GM15510 (cell line): Measurements from ENCODE around the gene PLRG1.

ENCODE experiments used
- POLR2A ChIP-seq: IDR thresholded peaks from 3 replicates; pipeline ENCODE4 v1.6.1; 2011; ENCODE audit warnings: borderline replicate concordance; ENCODE audit not compliant: insufficient read length; ENCODE audit errors: extremely low read depth

The PLRG1 gene

DNA sequence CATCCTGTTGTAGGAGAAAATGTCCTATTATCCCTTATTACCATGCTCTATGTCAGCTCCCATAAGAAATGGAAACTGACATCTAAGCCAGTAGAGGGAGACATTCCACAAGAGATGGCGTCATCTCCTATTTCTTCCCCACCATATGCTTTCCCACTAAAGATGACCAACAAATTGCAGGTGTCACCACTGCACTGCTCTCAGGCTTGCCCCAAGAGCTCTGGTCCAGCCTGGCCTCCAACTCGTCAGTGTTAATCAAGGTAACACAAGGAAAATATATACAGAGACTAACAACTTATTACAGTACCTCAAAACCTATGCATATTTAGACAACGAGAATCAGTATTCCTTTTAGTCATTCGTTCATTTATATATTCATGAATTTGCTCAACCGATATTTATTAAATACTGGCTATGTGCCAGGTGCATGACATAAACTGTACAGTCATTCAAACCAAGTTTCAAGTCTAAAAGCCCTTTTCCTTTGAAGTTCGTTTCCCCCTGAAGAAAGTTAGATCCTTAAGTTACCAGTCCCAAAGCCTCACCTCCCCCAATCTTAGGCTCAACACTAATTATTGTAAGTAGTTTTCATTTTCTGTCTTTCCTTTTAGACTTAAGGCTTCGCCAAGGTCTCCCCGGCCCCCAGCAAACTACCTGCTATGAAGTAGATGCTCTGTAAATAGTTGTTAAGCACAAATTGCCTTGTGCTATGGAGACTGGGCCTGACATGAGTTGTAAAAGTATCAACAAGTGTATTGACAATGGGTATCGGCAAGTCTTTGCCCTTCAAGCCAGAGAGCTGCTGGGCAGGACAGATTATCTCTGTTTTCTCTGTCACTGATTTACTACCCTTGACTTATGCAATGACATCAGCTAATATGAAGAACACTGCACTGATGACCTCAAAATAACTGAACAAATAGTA lies 9.6 kb upstream of the PLRG1 start:
- TF ChIP-seq POLR2A: no peak

DNA sequence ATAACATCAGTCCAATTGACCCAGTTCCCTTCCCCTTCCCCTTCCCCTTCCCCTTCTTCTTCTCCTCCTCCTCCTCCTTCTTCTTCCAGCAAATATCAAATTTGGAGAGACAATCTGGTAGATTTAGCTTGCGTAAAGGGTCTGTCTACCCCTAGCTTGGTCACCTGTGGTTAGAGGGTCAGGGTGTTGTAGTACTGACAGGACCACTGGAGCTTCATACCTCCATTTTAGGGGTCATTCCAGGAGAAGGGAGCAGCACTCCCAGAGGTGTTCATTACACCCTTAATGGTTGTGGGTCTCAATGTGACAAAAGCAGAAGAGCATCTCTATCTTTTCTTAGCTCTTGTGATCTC lies 8.9 kb upstream of the PLRG1 start:
- TF ChIP-seq POLR2A: no peak

DNA sequence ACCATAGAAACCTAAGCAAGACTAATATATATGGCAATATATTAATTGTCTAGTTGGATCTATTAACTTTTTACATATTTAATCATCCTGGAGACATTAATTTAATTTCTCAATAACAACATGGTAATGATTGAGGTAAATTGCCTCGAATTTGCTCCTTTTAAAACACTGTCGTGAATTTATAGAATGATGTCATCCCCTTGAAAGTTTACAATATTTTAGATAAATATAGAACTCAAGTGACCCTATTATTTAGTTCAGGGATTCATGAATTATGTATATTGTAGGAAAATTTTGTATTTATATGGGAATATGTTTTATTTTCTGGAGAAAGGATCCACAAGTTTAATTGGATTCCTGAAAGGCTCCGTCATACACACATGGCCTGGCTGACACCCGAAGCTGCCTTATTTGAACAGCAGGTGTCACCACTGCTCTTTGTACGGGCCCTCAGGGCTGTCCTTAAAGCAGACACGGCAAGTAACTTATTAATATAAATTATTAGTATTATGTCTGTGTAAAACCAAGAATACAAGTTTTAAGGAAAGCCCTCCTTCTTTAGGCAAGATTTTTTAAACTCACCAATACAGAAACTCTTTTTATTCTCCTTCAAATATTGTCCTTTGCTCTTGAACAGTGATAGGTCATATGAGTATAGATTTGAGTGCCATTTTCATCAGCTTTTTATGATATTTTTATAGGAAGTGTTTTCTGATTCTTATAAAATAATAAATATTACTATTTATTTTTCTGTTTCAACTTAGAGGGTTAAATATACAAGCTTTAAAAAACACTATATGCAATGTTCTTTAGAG lies 1.9 kb upstream of the PLRG1 start:
- no peak for TF ChIP-seq POLR2A

DNA sequence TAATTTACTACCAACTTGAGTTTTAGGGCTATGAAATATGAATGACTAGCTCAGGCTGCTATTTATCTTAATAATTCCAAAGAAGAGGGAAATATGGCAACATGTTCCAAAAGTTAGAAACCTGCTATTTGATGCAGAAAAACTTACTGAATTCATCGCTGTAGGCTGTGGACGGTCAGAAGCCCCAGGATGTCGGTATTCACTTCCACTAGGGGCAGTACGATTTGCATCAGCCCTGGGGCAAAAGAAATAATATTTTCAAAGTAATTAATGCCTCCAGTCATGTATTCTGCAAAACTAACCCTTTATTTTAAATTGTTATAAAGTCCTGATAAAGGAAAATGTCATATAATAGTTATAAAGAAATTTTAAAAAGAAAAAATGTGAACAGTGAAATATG lies 4.5 kb downstream of the PLRG1 start:
- no peak for TF ChIP-seq POLR2A

DNA sequence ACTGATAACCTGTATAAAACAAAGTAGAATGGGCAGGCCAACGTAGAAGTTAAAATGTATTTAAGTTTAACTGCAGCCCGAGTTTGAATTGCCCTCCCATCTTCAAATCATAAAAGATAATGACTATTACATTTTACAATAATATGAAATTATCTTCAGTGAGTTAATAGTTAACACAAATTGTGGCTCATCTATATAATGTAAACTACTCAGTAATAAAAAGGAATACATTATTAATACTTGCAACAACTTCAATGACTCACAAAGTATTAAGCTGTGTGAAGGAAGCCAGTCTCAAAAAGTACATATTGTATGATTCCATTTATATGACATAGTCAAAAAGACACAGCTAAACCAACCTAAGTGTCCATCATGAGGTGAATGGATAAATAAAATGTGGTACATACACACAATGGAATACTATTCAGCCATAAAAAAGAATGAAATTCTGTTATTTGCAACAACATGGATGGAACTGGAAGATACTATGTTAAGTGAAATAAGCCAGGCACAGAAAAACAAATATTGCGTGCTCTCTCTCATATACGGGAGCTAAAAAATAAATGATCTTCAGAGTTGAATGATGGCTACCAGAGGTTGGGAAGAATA lies 7.8 kb downstream of the PLRG1 start:
- no peak for TF ChIP-seq POLR2A

DNA sequence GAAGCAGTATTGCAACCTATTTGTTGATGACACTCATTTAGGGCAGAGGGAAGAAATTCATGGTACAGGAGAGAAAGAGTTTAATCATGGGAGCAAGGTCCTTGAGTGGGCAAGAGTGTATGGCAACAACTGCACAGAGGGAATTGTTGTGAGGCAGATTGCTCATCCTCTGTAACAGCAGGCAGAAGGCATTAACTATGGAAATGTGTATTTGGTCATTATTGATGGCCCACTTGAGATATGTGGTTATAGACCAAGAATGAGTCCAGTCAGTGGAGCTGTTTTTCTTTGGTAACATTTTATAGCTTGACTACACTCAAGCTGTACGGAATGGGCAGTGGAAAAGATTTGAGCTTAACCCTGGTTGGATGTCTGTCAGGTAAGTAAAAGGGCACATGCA lies 15.9 kb downstream of the PLRG1 start:
- TF ChIP-seq POLR2A: no peak

DNA sequence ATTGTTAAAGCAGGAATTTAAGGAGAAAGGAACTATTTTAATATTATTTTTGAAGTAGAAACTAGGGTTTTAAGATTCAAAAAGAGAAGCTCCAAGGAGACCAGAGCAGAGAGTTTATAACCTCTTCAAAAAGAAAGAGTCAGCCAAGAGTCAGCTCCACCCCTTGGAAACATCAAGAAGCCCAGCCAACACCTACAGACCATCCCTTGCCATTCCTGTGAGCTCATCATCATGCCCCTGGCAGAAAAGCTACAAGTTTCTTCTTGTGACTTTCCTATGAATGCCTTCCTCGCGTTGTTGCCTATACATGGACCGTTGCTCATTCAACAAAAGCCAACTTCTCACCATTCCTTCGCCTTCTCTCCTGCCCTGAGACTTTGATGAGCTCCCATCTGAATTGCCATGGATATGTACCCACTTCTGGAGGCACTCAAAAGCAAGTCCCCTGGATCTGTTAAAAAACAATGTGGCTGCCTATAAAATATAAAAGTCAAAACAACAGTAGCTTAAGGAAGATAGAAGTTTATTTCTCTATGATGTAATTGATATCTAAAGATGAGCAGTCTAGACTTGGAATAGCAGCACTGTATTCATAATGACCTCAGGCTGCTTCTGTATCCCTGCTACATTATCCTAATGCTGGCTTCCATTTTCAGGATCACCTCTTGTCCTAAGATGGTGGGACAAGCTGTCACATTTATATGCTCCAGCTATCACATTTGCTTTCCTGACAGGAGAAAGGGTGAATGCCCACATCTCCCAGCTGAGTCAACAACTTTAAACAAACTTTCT lies 20.3 kb downstream of the PLRG1 start:
- TF ChIP-seq POLR2A: no peak

DNA sequence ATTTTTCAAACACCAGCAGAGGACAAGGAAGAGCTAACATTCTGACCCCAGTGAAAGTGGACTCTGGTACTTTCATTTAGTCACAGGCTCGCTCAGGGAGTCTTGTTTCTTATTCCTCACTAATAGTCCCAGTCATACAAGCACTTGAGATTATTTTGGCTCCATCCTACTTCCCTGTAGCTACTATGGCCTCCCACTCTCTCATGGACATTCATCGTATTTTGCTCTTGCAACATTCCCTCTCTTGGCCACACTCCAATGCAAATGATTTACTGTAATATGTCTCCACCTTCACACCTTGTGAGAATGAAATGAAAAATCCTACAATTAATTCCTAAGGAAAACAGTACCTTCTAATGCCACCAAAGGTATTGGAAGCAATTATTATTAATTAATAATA lies 21.3 kb downstream of the PLRG1 start:
- TF ChIP-seq POLR2A: no peak

DNA sequence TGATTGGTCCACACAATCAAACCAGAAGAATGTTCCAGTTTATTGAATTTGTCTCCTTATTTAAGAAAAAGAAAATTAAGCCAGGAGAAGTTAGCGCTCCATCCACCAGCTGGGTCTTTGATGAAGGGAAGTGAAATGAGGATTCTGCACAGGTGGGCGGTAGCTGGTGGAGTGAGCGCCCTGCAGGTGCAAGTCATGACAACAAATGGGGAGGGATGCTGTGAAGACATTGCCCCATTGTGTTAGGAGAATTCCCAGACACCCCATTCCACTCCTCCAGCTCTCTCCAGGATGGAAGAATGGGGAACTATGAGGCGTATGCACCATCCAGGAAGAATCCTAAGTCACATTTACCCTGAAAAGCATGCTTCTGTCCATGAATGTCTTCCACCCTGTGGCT lies 22.9 kb downstream of the PLRG1 start:
- no peak for TF ChIP-seq POLR2A

DNA sequence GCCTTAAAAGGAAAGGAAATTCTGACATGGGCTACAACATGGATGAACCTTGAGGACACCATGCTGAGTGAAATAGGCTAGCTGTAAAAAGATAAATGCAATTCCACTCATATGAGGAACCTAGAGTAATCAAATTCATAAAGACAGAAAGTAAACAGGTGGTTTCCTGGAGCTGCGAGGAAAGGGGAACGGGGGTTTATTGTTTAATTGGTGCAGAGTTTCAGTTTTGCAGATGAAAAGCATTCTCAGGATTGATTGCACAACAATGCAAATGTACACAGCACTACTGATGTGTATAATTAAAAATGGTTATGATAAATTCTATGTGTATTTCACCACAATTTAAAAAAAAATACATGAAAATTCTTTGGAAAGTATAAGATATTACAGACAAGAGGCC lies 24.0 kb downstream of the PLRG1 start:
- no peak for TF ChIP-seq POLR2A

DNA sequence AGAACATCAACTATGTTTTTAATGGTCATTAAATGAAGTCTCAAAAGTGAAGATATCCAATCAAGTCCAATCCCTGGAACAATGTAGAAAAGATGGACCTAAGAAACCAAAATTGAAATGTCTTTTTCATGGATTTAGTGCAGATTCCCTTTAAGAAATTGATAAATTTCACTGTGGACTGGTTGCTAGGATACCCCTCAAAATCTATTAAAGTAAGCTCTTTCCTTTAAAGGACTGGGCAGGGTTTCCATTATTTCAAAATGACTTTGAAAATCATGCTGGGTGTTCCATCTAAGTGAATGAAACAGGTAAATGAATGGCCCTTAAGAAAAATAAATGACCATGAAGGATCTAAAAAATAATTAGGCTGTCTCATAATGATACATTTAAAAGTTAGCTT lies 28.6 kb downstream of the PLRG1 start:
- no peak for TF ChIP-seq POLR2A

DNA sequence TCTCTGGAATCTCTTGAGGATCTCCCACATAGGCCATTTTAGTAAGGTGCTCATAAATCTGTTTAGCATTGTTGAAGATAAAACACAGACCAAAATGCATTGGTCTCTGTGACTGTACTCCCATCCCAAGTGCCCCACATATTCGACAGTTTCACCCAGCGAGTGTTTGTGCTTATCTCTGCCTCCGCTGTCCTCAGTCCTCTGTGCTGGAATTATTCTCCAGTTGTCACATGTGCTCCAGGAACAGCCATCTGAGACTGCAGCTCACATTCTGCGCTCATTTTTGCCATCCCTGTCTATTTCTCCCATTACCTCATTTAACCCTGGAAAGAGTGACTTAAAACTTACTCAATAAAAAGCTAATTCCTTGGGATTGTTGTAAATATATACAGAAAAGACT lies 31.0 kb downstream of the PLRG1 start:
- no peak for TF ChIP-seq POLR2A

DNA sequence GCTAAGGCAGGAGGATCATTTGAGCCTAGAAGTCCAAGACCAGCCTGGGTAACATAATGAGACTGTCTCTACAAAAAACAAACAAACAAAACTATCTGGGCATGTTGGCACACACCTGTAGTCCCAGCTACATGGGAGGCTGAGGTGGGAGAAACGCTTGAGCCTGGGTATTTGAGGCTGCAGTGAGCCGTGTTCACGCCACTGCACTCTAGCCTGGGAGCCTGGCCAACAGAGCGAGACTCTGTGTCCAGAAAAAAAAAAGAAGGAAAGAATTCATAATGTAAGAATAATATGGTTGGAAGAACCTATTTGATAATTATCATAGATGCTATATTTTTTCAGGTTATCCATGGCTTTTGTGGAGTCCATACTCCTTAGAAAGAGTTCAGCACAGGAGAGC lies 32.6 kb downstream of the PLRG1 start:
- no peak for TF ChIP-seq POLR2A

DNA sequence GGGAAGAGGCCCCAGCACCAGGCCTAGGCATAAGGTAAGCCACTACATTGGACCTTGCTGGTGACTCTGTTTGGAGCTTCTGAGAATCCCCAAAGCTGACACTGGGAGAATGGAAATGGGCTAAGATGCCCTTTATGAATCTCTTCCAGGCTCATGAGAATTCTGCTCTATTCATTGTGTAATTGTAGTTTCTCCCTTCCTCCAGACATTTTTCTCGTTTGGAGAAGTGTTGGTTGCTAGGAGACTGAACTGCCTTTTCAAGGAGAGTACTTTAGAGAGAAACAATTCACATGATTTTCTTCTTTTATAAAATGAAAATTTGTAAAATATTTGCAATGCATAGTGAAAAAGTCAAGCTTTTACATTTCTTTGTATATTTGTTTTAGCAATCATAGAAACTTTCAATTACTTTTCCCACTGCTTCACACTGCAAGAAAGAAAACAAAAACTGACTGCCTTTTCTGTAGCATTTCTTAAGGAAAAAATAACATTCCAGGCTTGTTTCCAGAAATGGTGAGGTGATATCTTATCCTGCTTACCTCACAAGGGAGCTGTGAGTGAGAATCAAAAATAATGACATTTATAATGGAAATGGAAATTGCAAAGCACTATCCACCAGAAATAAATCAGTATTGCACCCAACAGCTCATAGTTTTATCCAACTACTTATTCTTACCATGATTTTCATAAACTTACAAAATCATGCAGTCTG lies 33.7 kb downstream of the PLRG1 start:
- TF ChIP-seq POLR2A: no peak

DNA sequence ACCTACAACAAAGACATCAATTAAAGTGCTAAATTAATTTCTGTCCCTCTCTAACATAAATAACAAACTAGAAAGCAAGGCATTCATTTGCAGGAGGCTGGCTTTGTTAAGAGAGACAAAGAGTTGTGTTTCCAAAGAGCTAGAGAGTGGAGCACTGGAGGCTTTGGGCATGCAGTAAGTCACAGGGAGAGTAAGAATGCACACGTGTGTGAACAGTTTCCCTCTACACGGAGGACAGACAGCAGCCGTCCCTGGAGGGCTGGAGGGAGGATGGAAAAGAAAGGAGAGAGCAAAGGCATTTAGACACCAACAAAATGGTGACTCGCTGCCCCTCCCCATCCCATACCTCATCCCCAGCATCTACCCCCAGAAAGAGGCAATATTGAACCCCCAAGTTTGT lies 38.2 kb downstream of the PLRG1 start:
- no peak for TF ChIP-seq POLR2A

DNA sequence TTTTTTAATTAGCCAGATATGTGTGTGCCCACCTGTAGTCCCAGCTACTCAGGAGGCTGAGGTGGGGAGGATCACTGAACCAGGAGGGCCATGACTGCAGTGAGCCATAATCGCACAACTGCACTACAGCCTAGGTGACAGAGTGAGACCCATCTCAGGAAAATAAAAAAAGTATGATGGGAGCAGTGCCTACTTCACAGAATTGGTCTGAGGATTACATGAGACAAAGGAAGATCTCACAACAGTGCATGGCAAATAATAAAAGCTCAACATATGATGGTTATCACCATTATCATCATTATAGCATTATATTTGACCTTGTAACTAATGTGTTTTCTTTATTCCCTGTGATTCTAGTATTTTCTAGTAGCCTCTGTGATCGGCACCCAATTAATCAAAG lies 38.7 kb downstream of the PLRG1 start:
- no peak for TF ChIP-seq POLR2A
